HepG2 (cell line): Measurements from ENCODE around the gene LMNTD1. TPM values are rescaled to one million over a fixed set of nuclear protein-coding genes. Genes with fewer than 3 reads are reported as not detected.
A peak's percentile ranks its signal among the peaks of the same experiment; 100 is the strongest.

Experiments
- ARID3A ChIP-seq: IDR thresholded peaks from 2 replicates; pipeline ENCODE4 v1.6.1; 2012; ENCODE audit warnings: low read depth, low read length, improper control_type of control experiment
- CBFB ChIP-seq: sonication (generic); formaldehyde crosslinking; IDR thresholded peaks from 2 replicates; pipeline ENCODE4 v1.4.0; 2020; ENCODE audit warnings: missing genetic modification reagents
- ELF4 ChIP-seq: sonication (generic); formaldehyde crosslinking; IDR thresholded peaks from 2 replicates; pipeline ENCODE4 v1.5.0; 2020; ENCODE audit warnings: missing genetic modification reagents, mild to moderate bottlenecking, moderate library complexity, borderline replicate concordance
- ERF ChIP-seq: IDR thresholded peaks from 2 replicates; pipeline ENCODE4 v1.6.1; 2018; ENCODE audit warnings: missing biosample characterization, missing genetic modification reagents
- HOXA7 ChIP-seq: sonication (generic); formaldehyde crosslinking; IDR thresholded peaks from 2 replicates; pipeline ENCODE4 v1.8.1; 2022; ENCODE audit warnings: mild to moderate bottlenecking, missing genetic modification reagents, moderate library complexity
- MXD4 ChIP-seq: IDR thresholded peaks from 2 replicates; pipeline ENCODE4 v1.6.1; 2016; ENCODE audit warnings: mild to moderate bottlenecking, missing biosample characterization, missing genetic modification reagents
- NCOR1 ChIP-seq: fragments of 200-600 bp; sonication (generic); IDR thresholded peaks from 2 replicates; pipeline ENCODE4 v1.7.0; 2017; ENCODE audit warnings: antibody characterized with exemption, low read length, borderline replicate concordance
- NFKBIZ ChIP-seq: IDR thresholded peaks from 2 replicates; pipeline ENCODE4 v1.6.1; 2018; ENCODE audit warnings: missing genetic modification reagents, missing compliant biosample characterization
- NPAS2 ChIP-seq: sonication (generic); formaldehyde crosslinking; IDR thresholded peaks from 2 replicates; pipeline ENCODE4 v1.8.0; 2022; ENCODE audit warnings: mild to moderate bottlenecking, missing genetic modification reagents, borderline replicate concordance
- PHF21A ChIP-seq: sonication (generic); formaldehyde crosslinking; IDR thresholded peaks from 2 replicates; pipeline ENCODE4 v1.5.0; 2020; ENCODE audit warnings: mild to moderate bottlenecking, missing genetic modification reagents
- PITX1 ChIP-seq: sonication (generic); formaldehyde crosslinking; IDR thresholded peaks from 2 replicates; pipeline ENCODE4 v1.5.1; 2020; ENCODE audit warnings: mild to moderate bottlenecking, missing genetic modification reagents
- PLRG1 ChIP-seq: fragments of 450-650 bp; conservative IDR thresholded peaks from 2 replicates; pipeline ENCODE4 v1.6.1; 2016
- PLSCR1 ChIP-seq: sonication (generic); formaldehyde crosslinking; IDR thresholded peaks from 2 replicates; pipeline ENCODE4 v1.5.0; 2020; ENCODE audit warnings: missing genetic modification reagents, mild to moderate bottlenecking, borderline replicate concordance
- RFXANK ChIP-seq: IDR thresholded peaks from 2 replicates; pipeline ENCODE4 v1.6.1; 2016
- SCMH1 ChIP-seq: sonication (generic); formaldehyde crosslinking; IDR thresholded peaks from 2 replicates; pipeline ENCODE4 v1.9.0; 2021; ENCODE audit warnings: missing genetic modification reagents, mild to moderate bottlenecking, borderline replicate concordance
- TARDBP ChIP-seq: sonication (generic); formaldehyde crosslinking; IDR thresholded peaks from 2 replicates; pipeline ENCODE4 v1.8.0; 2022; ENCODE audit warnings: mild to moderate bottlenecking, missing genetic modification reagents
- TFDP2 ChIP-seq: sonication (generic); formaldehyde crosslinking; IDR thresholded peaks from 2 replicates; pipeline ENCODE4 v1.4.0; 2020; ENCODE audit warnings: missing genetic modification reagents
- ZNF337 ChIP-seq: sonication (generic); formaldehyde crosslinking; IDR thresholded peaks from 2 replicates; pipeline ENCODE4 v1.5.1; 2020; ENCODE audit warnings: missing genetic modification reagents, low read depth, mild to moderate bottlenecking, borderline replicate concordance
- ZNF564 ChIP-seq: sonication (generic); formaldehyde crosslinking; IDR thresholded peaks from 2 replicates; pipeline ENCODE4 v1.8.1; 2023; ENCODE audit warnings: mild to moderate bottlenecking, missing genetic modification reagents
- ZNF605 ChIP-seq: sonication (generic); formaldehyde crosslinking; IDR thresholded peaks from 2 replicates; pipeline ENCODE4 v1.8.0; 2022; ENCODE audit warnings: mild to moderate bottlenecking, missing genetic modification reagents
- ZNF737 ChIP-seq: sonication (generic); formaldehyde crosslinking; IDR thresholded peaks from 2 replicates; pipeline ENCODE4 v1.5.0; 2020; ENCODE audit warnings: missing genetic modification reagents, mild to moderate bottlenecking, borderline replicate concordance
- ZNF766 ChIP-seq: sonication (generic); formaldehyde crosslinking; IDR thresholded peaks from 2 replicates; pipeline ENCODE4 v1.5.0; 2020; ENCODE audit warnings: missing genetic modification reagents, borderline replicate concordance
- ZNF770 ChIP-seq: sonication (generic); formaldehyde crosslinking; IDR thresholded peaks from 2 replicates; pipeline ENCODE4 v1.5.0; 2020; ENCODE audit warnings: mild to moderate bottlenecking, missing genetic modification reagents
- ZNF784 ChIP-seq: sonication (generic); formaldehyde crosslinking; IDR thresholded peaks from 2 replicates; pipeline ENCODE4 v1.5.1; 2020; ENCODE audit warnings: missing genetic modification reagents, mild to moderate bottlenecking, borderline replicate concordance
- ZSCAN31 ChIP-seq: sonication (generic); formaldehyde crosslinking; IDR thresholded peaks from 2 replicates; pipeline ENCODE4 v1.5.0; 2020; ENCODE audit warnings: low read depth, mild to moderate bottlenecking, missing genetic modification reagents
- polyA plus RNA-seq, 8 experiments: library from polyadenylated mRNA; depleted of rRNA in 3 of 8; stranded (reverse) in 7 of 8; unstranded in 1 of 8; fragments of >200 nt; fragmentation: Illumina TruSeq in 4 of 8; extraction: Trizol in 4 of 8; gene quantifications; 2 replicates each; pipeline versions ENCODE4 v1.2.1 to v1.2.3, GENCODE V29; 2011 to 2016; ENCODE audit warnings: low read depth in 4 of 8, missing spikeins in 1 of 8, mixed read lengths in 1 of 8; ENCODE audit not compliant: insufficient read depth in 1 of 8
- total RNA-seq, 5 experiments: library from RNA; depleted of rRNA; stranded (reverse); fragments of >200 nt; fragmentation: Illumina TruSeq; extraction: Trizol; gene quantifications; 2 replicates each; pipeline ENCODE4 v1.2.3, GENCODE V29; 2016; ENCODE audit warnings: low read depth in 1 of 5

Gene LMNTD1
- total and polyA plus RNA-seq, 2 of the 13 experiments (the other 11 are each of a cell fraction or from before 2014, with no cell fraction given), result not detected

DNA sequence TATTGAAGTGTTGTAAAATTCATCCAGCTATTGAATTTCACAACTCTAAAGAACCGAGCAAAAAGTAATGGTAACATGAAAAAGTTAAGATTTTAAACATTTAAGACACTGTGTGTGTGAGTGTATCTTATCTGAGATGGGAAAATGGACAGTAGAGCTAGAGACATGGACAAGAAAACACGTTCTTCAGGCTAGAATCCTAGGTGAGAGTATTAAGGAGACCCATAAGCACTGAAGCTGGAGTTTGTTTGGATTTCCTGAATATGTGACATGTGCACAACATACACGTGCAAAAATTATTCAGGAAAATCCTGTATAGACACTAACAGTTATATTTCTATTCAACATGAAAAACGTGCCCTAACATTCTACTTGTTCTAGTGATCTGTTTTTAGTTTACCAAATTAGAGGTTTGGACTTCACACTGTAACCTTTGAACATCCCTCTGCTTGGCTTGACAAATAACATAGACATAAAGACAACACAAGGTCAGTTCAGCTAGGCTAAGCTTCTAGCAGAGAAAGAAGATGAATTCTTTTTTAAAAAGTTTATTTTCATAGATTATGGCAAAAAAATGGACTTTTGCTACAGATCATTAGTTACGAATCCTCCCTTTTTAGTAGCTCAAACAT is 31.3 kb downstream of the LMNTD1 start (continued):
- TF ChIP-seq ZNF770 (CRISPR knock-in tag), result no peak
- no peak for TF ChIP-seq SCMH1 (CRISPR knock-in tag)
- no peak for TF ChIP-seq ZNF337
- no peak for TF ChIP-seq ZNF784 (CRISPR knock-in tag)
- no peak for TF ChIP-seq TFDP2 (CRISPR knock-in tag)
- TF ChIP-seq RFXANK (CRISPR knock-in tag), result no peak
- TF ChIP-seq ZNF605, result no peak
- TF ChIP-seq NPAS2, result no peak
- TF ChIP-seq NCOR1, result peak; percentile 46; the same call in 1 of the 2 replicates
- TF ChIP-seq ARID3A, result no peak
- TF ChIP-seq NFKBIZ (CRISPR knock-in tag), result no peak
- TF ChIP-seq ZNF766 (CRISPR knock-in tag), result no peak
- TF ChIP-seq HOXA7 (CRISPR knock-in tag), result no peak
- no peak for TF ChIP-seq ELF4 (CRISPR knock-in tag)
- no peak for TF ChIP-seq ZNF564
- no peak for TF ChIP-seq PITX1 (CRISPR knock-in tag)
- no peak for TF ChIP-seq PLSCR1 (CRISPR knock-in tag)
- TF ChIP-seq ZNF737, result no peak
- no peak for TF ChIP-seq ERF
- TF ChIP-seq PLRG1, result no peak
- peak; percentile 43; the same call in 1 of the 2 replicates for TF ChIP-seq TARDBP
- no peak for TF ChIP-seq CBFB (CRISPR knock-in tag)
- no peak for TF ChIP-seq MXD4 (CRISPR knock-in tag)
- no peak for TF ChIP-seq PHF21A (CRISPR knock-in tag)
- no peak for TF ChIP-seq ZSCAN31
